Cortex of kidney (tissue), 1 donor: ENCODE measurements around the gene TENT4B.
"Not testable (repeated sequence)": the region's sequence is repeated elsewhere in the genome, so short reads cannot be mapped to it uniquely, and the experiment has no call there.

ENCODE experiments used
- DNase-seq: peaks from one replicate; lab custom pipeline; 2025; lab: John Stamatoyannopoulos, UW

The TENT4B gene

GRCh38 chr16:50152807-50153595 lies at the start of gene TENT4B:
TSS of gene TENT4B (plus strand) at chr16:50153306. CDS start at chr16:50153622, 316 bp downstream.
- DNase-seq: peak; percentile 44

- DNase-seq: no peak
Observed at GRCh38 chr16:50103764-50104163, 49.3 kb upstream of the TENT4B start.

- DNase-seq: no peak
Observed at GRCh38 chr16:50114357-50115129, 38.6 kb upstream of the TENT4B start.

GRCh38 chr16:50120711-50121110 lies 32.4 kb upstream of the TENT4B start:
- DNase-seq: no peak

- DNase-seq: no peak
Observed at GRCh38 chr16:50121278-50121677, 31.8 kb upstream of the TENT4B start.

GRCh38 chr16:50121721-50122445 lies 31.2 kb upstream of the TENT4B start:
- no peak for DNase-seq

GRCh38 chr16:50123417-50123816 lies 29.7 kb upstream of the TENT4B start:
- DNase-seq: no peak

GRCh38 chr16:50124769-50125168 lies 28.3 kb upstream of the TENT4B start:
- DNase-seq: no peak

GRCh38 chr16:50126183-50126582 lies 26.9 kb upstream of the TENT4B start:
- no peak for DNase-seq

GRCh38 chr16:50132571-50132970 lies 20.5 kb upstream of the TENT4B start:
- DNase-seq: not testable (repeated sequence)

GRCh38 chr16:50133214-50133613 lies 19.9 kb upstream of the TENT4B start:
- DNase-seq: no peak

GRCh38 chr16:50136399-50136798 lies 16.7 kb upstream of the TENT4B start:
- DNase-seq: no peak

- DNase-seq: no peak
Observed at GRCh38 chr16:50137268-50137667, 15.8 kb upstream of the TENT4B start.

GRCh38 chr16:50139580-50139979 lies 13.5 kb upstream of the TENT4B start:
- no peak for DNase-seq

- DNase-seq: no peak
Observed at GRCh38 chr16:50144211-50144610, 8.9 kb upstream of the TENT4B start.

- no peak for DNase-seq
Observed at GRCh38 chr16:50146479-50147435, 6.3 kb upstream of the TENT4B start.

- DNase-seq: no peak
Observed at GRCh38 chr16:50151322-50151721, 1.8 kb upstream of the TENT4B start.

- DNase-seq: no peak
Observed at GRCh38 chr16:50151756-50152155, 1.4 kb upstream of the TENT4B start.

GRCh38 chr16:50152351-50152806 lies 727 bp upstream of the TENT4B start:
- no peak for DNase-seq

- no peak for DNase-seq
Observed at GRCh38 chr16:50153596-50154419, 702 bp downstream of the TENT4B start.
